IPS DF 19.7 (cell line): ENCODE measurements around the gene NACC1.

Experiments used
- DNase-seq: peaks from one replicate; pipeline ENCODE4 v3.0.0-alpha.2; 2013; ENCODE audit warnings: low read depth, low spot score

Gene NACC1

DNA sequence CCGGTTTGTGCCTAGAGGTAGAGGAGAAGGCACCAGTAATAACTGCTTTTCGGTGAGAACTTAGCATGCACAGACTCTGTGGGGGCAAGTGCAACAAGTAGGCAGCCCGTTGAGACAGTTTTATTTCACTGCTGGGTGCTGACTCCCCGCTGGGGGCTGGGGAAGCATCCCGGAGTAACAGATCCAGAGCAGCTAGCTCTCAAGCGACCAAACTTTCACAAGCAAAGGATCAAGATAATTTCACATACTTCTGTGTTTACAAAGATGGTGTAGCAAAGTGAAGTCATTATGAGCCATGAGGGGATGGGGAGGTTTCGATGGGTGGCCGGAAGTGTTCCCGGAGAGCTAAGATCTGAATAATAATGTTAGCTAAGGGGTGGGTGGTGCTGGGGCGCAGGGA is 2.8 kb downstream of the NACC1 start:
- DNase-seq = no peak

DNA sequence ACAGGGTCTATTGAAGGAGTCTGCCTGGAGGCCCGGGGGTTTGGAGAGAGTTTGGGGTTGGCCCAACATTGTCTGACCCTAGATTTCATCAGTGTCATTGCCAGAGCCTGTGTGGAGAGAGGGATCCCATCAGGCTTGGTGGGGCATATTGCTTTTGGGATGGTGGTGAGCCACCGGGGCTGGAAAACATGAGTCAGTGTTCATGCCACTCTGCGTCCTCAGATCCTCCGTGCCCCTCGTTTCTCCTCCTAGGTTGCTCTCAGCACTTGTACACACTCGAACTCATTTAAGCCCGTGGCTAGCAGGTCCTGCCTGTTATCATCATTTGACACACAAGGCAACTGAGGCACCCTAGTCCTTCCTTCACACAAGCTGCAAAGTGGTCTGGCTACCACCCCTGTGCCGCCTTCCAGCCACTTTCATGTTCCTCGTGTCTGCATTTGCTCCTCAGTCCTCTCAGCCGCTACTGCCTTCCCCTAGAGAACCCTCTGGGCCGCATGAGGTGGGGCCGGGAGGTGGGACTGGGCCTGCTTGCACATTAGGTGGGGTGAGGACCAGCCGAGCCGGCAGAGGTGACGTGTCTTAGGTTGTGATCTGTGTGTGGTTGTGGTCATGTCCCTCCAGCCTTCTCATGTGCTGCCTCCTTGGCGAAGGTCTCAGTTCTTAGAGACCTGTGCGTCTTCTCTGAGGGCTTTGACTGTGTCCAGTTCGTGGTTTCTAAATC is 3.6 kb downstream of the NACC1 start:
- no peak for DNase-seq

DNA sequence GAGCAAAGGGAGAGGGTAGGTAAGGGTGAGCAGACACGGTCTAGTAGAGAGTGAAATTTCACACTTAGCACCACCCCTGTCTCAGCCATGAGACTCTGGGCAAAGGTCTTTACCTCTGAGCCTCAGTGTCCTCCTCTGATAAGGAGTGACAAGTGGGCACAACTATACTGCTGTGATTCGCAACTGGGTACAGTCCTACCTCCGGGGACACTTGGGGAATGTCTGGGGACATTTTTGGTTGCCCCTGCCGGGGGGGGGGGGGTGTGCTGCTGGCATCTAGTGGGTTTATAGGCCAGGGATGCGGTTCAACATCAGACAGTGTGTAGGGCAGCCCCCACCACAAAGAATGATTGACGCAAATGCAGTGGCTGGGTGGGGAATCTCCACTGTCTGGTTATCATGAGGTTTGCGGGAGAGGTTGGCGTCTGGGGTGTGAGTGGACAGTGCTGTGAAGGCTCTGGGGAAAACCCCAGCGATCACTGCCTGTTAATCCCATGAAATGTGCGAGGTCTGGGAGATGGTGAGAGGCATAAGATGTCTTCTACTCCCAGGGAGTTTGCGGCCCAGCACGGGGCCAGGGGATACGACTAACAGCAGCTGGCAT is 4.3 kb downstream of the NACC1 start:
- no peak for DNase-seq

DNA sequence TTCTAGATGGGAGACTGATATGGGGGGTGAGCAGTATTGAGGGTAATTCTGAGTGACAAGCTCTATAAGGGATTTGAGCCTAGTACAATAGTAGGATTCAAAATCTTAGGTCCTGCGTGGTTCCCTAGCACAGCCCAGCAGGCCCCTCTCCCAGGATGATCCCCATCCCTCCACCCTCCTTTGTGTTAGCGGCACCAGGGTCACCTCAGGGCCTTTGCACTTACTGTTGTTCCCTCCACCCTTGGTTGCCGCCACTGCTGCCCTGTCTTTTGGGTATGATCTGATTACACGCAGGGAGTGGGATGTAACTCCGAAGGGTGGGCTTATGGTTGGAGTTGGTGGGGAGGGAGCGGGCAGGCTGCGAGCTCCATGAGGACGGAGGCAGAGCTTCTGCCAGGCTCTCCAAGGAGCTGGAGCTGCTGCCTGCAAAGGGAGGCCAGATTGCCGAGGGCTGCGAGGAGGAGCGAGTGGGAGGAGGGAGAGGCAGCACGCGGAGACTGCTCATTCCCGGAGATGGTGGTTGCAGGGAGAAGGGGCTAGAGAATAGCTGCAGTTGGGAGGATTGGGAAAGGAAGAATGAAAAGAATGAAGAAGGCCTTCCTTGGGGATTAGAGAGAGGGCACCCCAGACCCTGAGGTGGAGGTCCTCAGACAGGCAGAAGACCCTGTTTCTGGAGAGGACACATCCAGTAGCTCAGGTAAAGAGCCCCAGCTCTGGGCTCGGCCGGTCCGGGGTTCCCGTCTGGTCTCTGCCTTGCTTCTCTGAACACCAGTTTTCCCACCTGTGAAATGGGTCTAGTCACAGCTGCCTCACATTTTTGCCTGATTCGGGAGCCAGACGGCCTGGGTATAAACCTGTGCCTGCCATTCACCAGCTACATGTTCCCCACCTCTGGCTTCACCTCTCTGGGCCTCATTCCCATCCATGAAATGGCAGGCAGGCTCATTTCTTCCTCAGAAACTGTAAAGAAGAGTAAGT is 5.2 kb downstream of the NACC1 start:
- no peak for DNase-seq

DNA sequence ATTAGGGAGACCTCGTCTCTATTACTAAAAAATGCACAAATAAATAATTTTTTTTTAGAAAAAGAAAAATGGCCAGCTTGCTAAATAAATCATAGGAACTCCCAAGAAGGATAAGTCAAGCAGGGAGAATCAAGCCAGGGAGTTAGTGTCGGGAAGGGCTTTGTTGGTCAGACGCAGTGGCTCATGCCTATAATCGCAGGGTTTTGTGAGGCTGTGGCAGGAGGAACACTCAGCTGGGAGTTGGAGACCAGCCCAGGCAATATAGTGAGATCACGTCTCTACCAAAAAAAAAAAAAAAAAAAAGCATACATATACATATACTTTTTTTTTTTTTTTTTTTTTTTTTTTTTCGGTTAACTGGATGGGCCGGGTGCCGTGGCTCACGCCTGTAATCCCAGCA is 9.0 kb downstream of the NACC1 start:
- no peak for DNase-seq

DNA sequence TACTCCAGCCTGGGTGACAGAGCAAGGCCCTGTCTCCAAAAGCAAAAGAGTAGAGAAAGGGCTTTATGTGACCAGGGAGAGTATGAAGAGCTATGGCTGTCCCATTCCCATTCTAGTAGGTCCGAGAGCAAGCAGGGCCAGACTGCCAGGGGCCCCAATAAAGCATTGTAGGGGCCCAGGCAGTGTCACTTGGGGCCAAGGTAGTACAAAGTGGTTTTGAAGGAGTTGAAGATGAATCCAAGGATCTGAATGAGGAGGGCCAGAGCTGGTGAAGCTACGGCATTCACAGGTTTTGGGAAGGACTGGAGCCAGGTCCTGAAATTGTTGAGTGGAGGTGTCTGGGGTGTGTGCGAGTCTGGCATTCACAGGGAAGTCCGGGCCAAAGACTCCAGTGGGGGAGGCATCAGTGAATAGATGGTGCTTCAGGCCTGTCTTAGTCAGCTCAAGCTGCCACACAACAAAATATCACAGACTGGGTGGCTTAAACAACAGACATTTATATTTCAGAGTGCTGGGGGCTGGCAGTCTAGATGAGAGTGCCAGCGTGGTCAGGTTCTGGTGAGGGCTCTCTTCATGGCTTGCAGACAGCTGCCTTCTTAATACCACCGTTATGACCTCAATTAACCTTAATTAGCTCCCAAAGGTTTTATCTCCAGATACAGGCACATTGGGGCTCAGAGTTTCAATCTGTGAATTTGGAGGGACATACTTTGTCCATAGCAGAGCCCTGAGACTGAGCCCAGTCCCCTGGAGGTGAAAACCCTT is 9.9 kb downstream of the NACC1 start:
- DNase-seq = no peak

DNA sequence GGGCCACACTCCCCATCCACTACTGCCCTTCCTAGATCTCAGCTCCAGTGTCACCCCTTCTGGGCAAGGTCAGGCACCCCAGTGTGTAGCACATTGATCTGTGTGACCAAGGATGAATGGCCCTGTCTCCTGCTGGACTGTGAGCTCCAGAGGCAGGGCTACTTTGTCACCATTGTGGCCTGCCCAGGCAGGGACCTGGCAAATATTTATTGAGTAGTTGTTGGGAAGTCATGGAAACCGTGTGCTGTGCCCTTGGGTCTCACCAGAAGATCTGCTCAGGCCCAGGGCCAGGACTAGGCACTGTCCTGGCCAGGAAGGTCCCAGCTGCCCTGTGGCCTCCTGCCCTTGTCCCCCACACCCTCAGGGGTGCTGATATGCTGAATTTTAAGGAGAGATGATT is 10.5 kb downstream of the NACC1 start:
- no peak for DNase-seq

DNA sequence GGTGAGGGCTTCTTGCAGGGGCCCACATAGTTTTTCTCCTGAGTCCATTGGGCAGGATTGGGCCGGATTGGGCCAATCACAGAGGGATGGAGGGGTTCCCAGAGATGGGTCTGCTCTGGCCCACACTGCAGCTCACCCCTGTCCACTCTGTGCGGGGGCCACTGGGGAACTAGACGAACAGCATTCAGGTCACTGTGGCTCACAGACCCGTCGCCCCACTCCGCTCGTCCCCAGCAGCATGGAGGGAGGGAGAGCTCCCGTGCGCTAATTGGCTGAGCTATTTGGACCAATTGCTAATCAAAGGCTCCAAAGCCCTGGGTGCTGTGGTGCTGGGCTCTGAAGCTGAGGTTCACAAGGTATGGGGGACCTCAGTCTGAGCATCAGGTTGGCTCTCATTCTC is 11.3 kb downstream of the NACC1 start:
- DNase-seq = no peak

DNA sequence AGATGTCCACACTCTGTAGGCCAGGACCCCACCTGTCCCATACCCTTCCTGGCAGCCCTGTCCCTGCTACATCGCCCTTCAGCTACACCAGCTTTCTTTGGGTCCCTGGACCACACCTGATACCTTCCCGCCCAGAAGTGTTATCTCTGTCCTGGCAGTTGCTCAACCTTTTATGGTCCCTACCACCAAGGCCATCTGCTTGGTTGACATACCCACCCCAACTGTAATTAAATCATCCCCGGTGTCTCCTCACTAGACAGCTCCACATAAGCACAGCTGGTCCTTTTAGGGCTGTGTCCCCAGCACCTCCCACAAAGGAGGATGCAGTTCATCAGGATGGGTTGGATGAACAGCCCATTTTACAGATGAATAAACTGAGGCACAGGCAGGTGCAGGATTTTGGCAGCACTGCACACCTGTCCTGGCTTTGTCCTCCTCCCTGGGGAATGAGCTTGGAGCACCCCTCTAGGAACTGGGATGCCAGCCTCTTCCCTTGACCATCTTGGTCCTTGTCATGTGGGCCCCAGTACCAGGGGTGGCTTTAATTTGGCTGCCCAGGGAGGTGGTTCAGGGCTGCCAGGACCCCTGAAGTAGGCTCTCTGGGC is 12.9 kb downstream of the NACC1 start:
- no peak for DNase-seq

DNA sequence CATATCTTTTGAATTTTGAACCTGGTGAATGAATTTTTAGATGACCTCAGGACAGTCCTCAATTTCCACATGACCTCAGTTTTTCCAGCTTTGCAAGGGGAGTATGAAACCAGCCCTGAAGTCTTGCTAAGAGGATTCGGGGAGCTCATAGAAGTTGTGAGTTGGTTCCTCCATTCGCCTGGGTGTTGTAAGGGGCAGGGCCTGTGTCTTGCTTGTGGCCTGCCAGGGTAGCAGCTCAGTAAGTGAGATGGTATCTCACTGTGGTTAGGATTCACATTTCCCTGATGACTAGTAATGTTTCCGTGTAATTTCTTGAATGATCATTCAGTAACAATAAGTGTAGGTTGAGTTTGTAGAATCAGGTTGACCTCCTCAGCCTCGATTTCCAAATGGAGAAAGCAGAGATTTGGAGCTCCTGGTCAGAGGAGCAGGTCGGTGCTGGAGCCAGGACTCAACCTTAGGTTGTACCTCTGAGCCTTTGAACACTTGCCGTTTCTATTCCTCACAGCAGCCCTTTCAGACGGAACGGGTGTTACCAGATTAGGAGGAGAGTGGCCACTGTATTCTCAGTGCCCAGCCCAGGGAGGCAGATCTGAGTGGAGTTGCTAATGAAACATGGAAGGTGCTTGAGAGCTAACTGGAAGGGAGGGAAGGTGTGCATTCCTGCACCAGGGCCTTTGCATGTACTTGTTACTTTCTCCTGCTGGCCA is 14.6 kb downstream of the NACC1 start:
- DNase-seq = no peak

DNA sequence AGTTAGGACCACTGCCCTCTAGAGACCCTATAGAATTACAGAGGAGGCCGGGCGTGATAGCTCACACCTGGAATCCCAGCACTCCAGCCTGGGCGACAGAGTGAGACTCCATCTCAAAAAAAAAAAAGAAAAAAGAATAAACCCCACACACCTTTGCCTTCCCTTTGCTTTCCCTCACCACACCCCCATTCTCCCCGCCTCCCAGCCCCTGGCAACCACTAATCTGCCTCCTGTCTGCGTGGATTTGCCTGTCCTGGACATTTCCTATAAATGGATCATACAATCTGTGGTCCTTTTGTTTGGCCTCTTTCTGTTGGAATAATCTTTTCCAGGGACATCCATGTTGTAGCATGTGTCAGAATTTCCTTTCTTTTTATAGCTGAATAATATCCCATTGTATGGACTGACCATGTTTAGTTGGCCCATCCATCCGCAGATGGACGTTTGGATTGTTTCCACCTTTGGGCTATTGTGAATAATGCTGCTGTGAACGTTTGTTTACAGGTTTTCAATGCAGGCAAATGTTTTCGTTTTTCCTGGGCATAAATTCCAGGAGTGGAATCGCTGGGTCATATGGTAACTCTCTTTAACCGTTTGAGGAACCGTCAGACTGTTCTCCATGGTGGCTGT is 15.3 kb downstream of the NACC1 start:
- DNase-seq = no peak

DNA sequence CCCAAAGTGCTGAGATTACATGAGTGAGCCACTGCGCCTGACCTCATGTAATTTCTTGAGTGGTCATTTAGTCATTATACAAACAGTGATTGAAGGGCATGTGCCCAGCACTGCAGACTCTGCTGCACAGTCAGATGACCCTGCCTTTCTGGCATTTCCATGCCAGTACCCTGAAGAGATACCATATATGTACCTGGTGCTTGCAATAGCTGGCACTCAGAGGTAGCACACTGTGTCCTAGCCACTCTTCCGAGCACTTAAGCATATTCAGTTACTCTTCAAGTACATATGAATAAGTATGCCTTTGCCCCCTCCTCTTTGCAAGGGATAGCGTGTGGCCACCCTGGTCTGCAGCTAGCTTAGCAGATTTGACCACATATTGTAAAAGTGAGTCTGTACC is 16.6 kb downstream of the NACC1 start:
- DNase-seq = no peak

DNA sequence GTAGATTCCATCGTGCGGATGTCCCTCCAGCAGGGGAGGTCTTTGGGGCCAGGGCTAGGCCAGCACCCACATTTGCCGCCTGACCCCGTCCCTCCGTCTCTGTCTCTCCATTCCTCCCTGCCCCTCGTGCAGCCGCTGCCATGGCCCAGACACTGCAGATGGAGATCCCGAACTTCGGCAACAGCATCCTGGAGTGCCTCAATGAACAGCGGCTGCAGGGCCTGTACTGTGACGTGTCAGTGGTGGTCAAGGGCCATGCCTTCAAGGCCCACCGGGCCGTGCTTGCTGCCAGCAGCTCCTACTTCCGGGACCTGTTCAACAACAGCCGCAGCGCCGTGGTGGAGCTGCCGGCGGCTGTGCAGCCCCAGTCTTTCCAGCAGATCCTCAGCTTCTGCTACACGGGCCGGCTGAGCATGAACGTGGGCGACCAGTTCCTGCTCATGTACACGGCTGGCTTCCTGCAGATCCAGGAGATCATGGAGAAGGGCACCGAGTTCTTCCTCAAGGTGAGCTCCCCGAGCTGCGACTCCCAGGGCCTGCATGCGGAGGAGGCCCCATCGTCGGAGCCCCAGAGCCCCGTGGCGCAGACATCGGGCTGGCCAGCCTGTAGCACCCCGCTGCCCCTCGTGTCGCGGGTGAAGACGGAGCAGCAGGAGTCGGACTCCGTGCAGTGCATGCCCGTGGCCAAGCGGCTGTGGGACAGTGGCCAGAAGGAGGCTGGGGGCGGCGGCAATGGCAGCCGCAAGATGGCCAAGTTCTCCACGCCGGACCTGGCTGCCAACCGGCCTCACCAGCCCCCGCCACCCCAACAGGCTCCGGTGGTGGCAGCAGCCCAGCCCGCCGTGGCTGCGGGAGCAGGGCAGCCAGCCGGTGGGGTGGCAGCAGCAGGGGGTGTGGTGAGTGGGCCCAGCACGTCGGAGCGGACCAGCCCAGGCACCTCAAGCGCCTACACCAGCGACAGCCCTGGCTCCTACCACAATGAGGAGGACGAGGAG is 17.3 kb downstream of the NACC1 start:
- DNase-seq = no peak

DNA sequence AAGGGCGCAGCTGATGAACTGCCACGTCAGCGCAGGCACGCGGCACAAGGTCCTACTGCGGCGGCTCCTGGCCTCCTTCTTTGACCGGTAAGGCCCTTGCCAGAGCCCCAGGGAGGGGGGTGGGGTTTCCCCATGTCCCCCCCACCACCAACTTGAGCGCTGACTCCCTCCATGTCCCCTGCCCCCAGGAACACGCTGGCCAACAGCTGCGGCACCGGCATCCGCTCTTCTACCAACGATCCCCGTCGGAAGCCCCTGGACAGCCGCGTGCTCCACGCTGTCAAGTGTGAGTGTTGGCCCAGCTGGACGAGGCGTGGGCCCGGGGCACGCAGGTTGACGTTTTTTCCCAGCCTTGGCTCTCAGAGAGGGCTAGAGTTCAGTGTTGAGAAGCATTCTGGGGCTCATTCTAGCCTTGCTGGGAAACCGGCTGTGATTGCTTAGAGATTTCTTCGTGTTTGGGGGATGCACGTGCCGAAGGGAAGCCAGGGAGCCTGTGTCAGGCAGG is 19.3 kb downstream of the NACC1 start:
- DNase-seq = no peak

DNA sequence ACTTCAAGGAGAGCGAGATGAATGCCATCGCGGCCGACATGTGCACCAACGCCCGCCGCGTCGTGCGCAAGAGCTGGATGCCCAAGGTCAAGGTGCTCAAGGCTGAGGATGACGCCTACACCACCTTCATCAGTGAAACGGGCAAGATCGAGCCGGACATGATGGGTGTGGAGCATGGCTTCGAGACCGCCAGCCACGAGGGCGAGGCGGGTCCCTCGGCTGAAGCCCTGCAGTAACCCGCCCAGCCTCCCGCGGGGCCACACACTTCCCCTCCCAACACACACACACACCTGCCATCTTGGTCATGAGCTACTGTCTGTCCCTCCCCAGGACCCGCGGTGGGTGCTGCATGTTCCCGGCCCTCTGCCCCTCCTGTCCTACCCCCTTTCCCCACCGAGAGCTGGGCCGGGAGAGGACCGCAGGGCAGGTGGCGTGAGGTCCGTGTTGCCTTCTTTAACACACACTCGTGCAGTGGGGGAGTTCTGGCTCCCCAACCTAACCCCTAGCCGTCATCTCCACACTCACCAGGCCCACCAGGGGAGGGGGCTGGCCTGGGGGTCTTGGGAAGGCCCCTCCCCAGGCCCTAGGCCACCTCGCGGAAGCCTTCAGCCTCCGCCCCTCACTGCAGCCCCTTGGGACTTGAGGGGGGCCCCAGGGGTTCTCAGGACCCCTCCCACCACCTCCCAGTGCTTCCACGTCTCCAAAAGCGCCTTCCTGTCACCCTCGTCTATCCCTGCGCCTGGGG is 20.3 kb downstream of the NACC1 start:
- DNase-seq = no peak

DNA sequence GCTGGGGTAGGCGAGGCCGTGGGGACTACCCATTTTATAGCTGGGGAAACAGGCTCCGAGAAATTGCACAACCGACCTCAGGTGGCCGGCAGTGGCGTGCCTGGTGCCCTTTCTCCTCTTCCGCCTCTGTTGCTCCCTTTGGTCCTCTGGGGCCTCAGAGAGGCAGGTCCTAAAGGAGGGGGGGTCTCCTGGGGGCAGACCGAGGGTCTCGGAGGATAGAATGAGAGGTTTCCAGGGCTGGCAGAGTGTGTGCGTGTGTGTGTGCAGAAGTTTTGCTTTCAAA is 20.8 kb downstream of the NACC1 start:
- no peak for DNase-seq

DNA sequence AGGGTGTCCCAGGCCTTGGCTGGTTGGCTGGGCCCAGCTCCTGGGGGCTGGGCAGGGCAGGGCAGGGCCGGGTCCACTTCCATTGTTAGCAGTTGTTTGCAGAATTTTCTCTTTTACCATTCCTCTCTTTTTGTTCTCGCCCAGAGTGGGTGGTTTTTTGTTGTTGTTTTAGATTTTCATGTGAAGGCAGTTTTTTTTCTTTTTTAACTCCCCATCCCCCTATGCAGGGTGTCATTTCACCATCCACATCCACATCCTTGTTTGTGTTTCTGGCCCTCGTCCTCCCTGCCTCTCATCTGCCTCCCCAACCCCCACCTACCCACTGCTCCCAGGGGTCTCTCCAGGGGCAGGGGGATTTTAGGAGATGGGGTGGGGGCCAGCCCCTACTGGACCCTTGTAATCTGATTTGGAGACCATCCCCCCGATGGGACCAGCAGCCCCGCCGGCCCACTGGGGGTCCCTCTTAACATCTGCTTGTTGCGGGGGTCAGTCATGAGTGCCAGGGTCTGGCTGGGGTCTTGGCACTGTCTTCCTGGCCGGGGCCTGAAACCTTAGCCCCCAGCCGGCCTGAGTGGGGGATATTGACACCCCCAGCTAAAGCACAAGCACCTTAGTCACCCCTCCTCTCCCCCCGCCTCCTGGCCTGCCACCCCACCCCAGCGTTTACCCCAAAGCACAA is 21.7 kb downstream of the NACC1 start:
- no peak for DNase-seq
